ENCODE data around the gene TARS3. TPM values are rescaled to one million over a fixed set of nuclear protein-coding genes. Genes with fewer than 3 reads are reported as not detected.
A peak's percentile ranks its signal among the peaks of the same experiment; 100 is the strongest.

The TARS3 gene
- total and polyA plus RNA-seq, 8 donors: 4.4 to 9.3 (median 7.4) TPM

DNA sequence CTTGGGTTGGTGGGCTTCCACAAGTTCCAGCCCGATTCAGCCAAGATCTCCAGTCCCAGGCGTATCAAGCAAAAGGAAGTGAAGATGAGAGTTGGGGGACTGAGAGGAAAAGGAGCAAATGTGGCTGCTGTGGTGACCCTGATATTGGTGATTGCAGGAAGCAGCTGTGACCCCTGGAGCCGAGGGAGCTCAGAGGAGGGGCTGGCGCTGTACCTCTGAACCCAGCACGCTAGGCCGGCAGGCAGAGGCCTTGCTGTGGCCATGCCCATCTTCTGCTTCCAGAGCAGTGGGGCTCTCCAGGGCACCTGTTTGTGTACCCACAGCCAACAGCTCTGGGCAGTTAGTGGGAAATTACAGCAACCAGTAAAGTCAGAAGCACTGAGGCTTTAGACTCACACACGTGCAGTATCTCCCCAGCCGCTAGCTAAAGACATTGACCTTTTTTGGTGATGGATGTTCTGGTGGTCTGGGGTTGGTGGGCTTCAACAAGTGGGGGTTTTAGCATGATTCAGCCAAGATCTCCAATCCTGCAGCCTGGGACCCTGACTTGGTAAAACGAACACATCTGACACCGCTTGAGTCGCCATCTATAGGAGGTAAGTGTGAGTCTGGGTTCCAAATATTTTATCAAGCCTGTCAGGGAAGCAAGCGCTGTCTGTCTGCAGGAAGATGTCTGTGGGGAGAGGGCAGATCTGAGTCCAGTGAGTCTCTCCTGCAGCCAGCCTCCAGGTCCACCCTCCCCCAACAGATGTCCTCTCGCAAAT, 105.2 kb downstream of the TARS3 start:
- Histone ChIP-seq H3K4me1 (peaks cover 5 to 13% (median 12%) of the 10 kb centered on the region in 3 donors), H3K4me3 (no peak overlapping the region), H3K36me3 (no peaks in the 10 kb centered on the region), H3K27me3 (no peaks in the 10 kb centered on the region), H3K27ac (no peak overlapping the region), H3K9me3 (no peaks in the 10 kb centered on the region)
- 86 to 92% methylated on average over 13 of the region's 13 CpGs for WGBS, 2 donors
- DNase-seq: no peak
- intact Hi-C loops (cut with DNase I): no loop called here
- TF ChIP-seq CTCF (IDR thresholded peaks at IDR 0.05): no peak
- ATAC-seq: no peak
- no peak for FAIRE-seq

- Histone ChIP-seq H3K4me1 (peaks cover 5 to 13% (median 12%) of the 10 kb centered on the region in 3 donors), H3K4me3 (no peak overlapping the region), H3K27ac (no peak overlapping the region), H3K36me3 (no peaks in the 10 kb centered on the region), H3K27me3 (no peaks in the 10 kb centered on the region), H3K9me3 (no peaks in the 10 kb centered on the region)
- WGBS, 2 donors: 91 to 94% methylated on average over 10 of the region's 10 CpGs
- no peak for FAIRE-seq
- no peak for ATAC-seq
- TF ChIP-seq CTCF (IDR thresholded peaks at IDR 0.05): no peak
- intact Hi-C loops (cut with DNase I): no loop called here
- no peak for DNase-seq
These were observed 106.2 kb downstream of the TARS3 start for GRCh38 chr15:101618076-101618475.

- TF ChIP-seq CTCF (IDR thresholded peaks at IDR 0.05): no peak
- no peaks in the 10 kb centered on the region for H3K36me3 ChIP-seq
- ATAC-seq (no peak), FAIRE-seq (no peak), DNase-seq (no peak)
- H3K4me1 ChIP-seq: peaks cover 5 to 13% (median 12%) of the 10 kb centered on the region in 3 donors
- H3K27ac ChIP-seq: peak overlapping the region in 1 of 4 donors; percentile 5
- no peak overlapping the region for H3K4me3 ChIP-seq
- WGBS, 2 donors: 56 to 58% methylated on average over 17 of the region's 17 CpGs
- no peaks in the 10 kb centered on the region for H3K27me3 ChIP-seq
- no peaks in the 10 kb centered on the region for H3K9me3 ChIP-seq
- intact Hi-C loops (cut with DNase I): no loop called here
These were observed 106.8 kb downstream of the TARS3 start for GRCh38 chr15:101617390-101617965.

DNA sequence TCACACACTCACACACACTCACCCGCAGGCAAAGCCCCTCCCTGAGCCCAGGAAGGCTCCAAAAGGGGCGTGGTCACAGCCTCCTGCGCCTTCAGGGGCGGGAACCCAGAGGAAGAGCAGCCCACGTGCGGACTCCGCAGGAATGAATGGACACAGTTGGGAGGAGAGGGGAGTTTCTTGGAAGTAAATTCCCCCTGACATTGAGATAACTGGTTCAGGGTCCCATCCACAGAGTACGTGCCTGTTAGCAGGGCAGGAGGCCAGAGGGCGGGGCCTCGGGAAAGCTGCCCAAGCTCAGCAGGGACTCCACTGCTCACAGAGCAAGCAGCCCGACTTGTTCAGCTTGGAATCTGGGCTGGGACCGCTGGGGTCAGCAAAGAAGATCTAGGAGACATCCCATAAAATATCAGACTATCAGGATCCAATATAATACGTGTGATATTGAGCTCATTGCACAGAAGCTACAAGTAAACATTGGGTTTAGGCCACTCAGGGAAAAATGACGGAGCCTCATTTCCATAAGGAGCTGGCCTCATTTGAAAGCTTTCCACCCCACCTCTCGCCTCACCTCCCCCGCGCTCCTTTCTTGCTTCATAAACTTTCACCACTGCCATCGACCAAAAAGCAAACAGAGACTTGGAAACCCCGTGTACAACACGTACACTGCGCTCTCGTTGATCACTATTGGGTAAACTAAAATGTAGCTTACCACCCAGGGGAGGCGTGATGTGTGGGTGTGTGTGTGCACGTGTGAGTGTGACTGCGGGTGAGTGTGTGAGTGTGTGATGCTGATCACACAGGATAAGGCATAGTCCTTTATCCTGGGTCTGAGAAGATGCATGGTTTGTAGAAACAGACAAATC, 108.1 kb downstream of the TARS3 start:
- ATAC-seq (peak; percentile 68 to 81 (median 76)), FAIRE-seq (no peak), DNase-seq (peak; percentile 32 to 80 (median 64))
- no peak for TF ChIP-seq CTCF (IDR thresholded peaks at IDR 0.05)
- intact Hi-C loops (cut with DNase I): no loop called here
- peak overlapping the region in 2 of 4 donors; percentile 11 to 20 for H3K4me3 ChIP-seq
- H3K36me3 ChIP-seq: no peaks in the 10 kb centered on the region
- peaks cover 5 to 13% (median 12%) of the 10 kb centered on the region in 3 donors for H3K4me1 ChIP-seq
- 9 to 11% methylated on average over 25 of the region's 25 CpGs for WGBS, 2 donors
- peak overlapping the region in 1 of 4 donors; percentile 13 for H3K27ac ChIP-seq
- H3K27me3 ChIP-seq: no peaks in the 10 kb centered on the region
- no peaks in the 10 kb centered on the region for H3K9me3 ChIP-seq

Data from pancreas (tissue), 10 donors.